HEK293 (cell line): ENCODE data around the gene SECTM1.
A peak's percentile ranks its signal among the peaks of the same experiment; 100 is the strongest.

ENCODE experiments used
- CTCF ChIA-PET: fragments of 350-600 bp; formaldehyde crosslinking; extraction: SDS; loops from one replicate; lab custom pipeline; 2021; ENCODE audit warnings: antibody characterized with exemption; lab: Yijun Ruan, JAX
- POLR2A ChIA-PET: fragments of 300-600 bp; formaldehyde crosslinking; extraction: SDS; loops from one replicate; lab custom pipeline; 2020; ENCODE audit warnings: antibody characterized with exemption, inconsistent platforms; lab: Yijun Ruan, JAX
- H3K27ac ChIP-seq: fragments of 200-500 bp; sonication (Bioruptor generic); 2 replicates; pipeline ENCODE4 v1.5.1; 2014; ENCODE audit warnings: low read depth, low read length, control low read depth, inconsistent platforms; ENCODE audit errors: extremely low read depth
- H3K36me3 ChIP-seq, 2 experiments: fragments of 200-500 bp in 1 of 2; sonication (Bioruptor generic) in 1 of 2; 1 replicate in 1 of 2; 2 replicates in 1 of 2; pipeline ENCODE4 v1.5.1; 2014 to 2017; ENCODE audit warnings: inconsistent platforms in 2 of 2, low read length in 2 of 2; ENCODE audit not compliant: control insufficient read depth in 2 of 2, insufficient read depth in 1 of 2
- H3K4me1 ChIP-seq: fragments of 200-500 bp; sonication (Bioruptor generic); 2 replicates; pipeline ENCODE4 v1.5.1; 2014; ENCODE audit warnings: mild to moderate bottlenecking, low read length, inconsistent platforms; ENCODE audit not compliant: control insufficient read depth, insufficient read depth
- H3K4me3 ChIP-seq: 2 replicates; pipeline ENCODE4 v1.5.1; 2011; ENCODE audit warnings: low read depth, mild to moderate bottlenecking, control low read depth, low read length, moderate library complexity
- H3K9me3 ChIP-seq: fragments of 200-500 bp; sonication (Bioruptor generic); 2 replicates; pipeline ENCODE4 v1.5.1; 2014; ENCODE audit warnings: low read depth, low read length, inconsistent platforms; ENCODE audit not compliant: control insufficient read depth, insufficient read depth
- GLIS1 ChIP-seq: fragments of 450-650 bp; formaldehyde crosslinking; IDR thresholded peaks from 2 replicates; pipeline ENCODE4 v1.5.1; 2016; ENCODE audit warnings: missing biosample characterization, missing genetic modification characterization
- GLIS2 ChIP-seq: fragments of 450-650 bp; formaldehyde crosslinking; IDR thresholded peaks from 2 replicates; pipeline ENCODE4 v1.5.1; 2016; ENCODE audit warnings: missing biosample characterization, missing genetic modification characterization
- HOXC10 ChIP-seq: sonication (generic); formaldehyde crosslinking; IDR thresholded peaks from 2 replicates; pipeline ENCODE4 v1.8.1; 2023; ENCODE audit warnings: mild to moderate bottlenecking, missing genetic modification reagents
- KLF10 ChIP-seq: fragments of 450-650 bp; IDR thresholded peaks from 2 replicates; pipeline ENCODE4 v1.5.1; 2018; ENCODE audit warnings: missing biosample characterization, mild to moderate bottlenecking, missing genetic modification characterization
- MEIS1 ChIP-seq: sonication (generic); formaldehyde crosslinking; IDR thresholded peaks from 2 replicates; pipeline ENCODE4 v1.8.1; 2022; ENCODE audit warnings: missing genetic modification reagents, mild to moderate bottlenecking, borderline replicate concordance
- SP3 ChIP-seq: fragments of 450-650 bp; formaldehyde crosslinking; IDR thresholded peaks from 2 replicates; pipeline ENCODE4 v1.5.1; 2016; ENCODE audit warnings: missing biosample characterization, missing genetic modification characterization
- TRIM28 ChIP-seq: IDR thresholded peaks from 2 replicates; pipeline ENCODE4 v1.6.1; 2011; ENCODE audit warnings: low read length, control low read depth, borderline replicate concordance
- ZEB2 ChIP-seq: fragments of 450-650 bp; formaldehyde crosslinking; IDR thresholded peaks from 2 replicates; pipeline ENCODE4 v1.5.1; 2016; ENCODE audit warnings: missing biosample characterization, missing genetic modification characterization
- ZFP3 ChIP-seq: fragments of 450-650 bp; formaldehyde crosslinking; IDR thresholded peaks from 2 replicates; pipeline ENCODE4 v1.5.1; 2016; ENCODE audit warnings: low read depth, missing biosample characterization, missing genetic modification characterization
- ZNF544 ChIP-seq: fragments of 450-650 bp; formaldehyde crosslinking; IDR thresholded peaks from 2 replicates; pipeline ENCODE4 v1.5.0; 2017; ENCODE audit warnings: missing biosample characterization, missing genetic modification characterization
- ZNF596 ChIP-seq: fragments of 450-650 bp; IDR thresholded peaks from 2 replicates; pipeline ENCODE4 v1.5.0; 2018; ENCODE audit warnings: missing biosample characterization, mild to moderate bottlenecking, missing genetic modification characterization, moderate library complexity
- ZNF621 ChIP-seq: fragments of 450-650 bp; formaldehyde crosslinking; IDR thresholded peaks from 2 replicates; pipeline ENCODE4 v1.5.1; 2017; ENCODE audit warnings: missing biosample characterization, missing genetic modification characterization
- ZNF623 ChIP-seq: fragments of 450-650 bp; formaldehyde crosslinking; IDR thresholded peaks from 2 replicates; pipeline ENCODE4 v1.5.1; 2016; ENCODE audit warnings: missing biosample characterization, missing genetic modification characterization
- ZNF670 ChIP-seq: fragments of 450-650 bp; formaldehyde crosslinking; IDR thresholded peaks from 2 replicates; pipeline ENCODE4 v1.5.1; 2016; ENCODE audit warnings: missing biosample characterization, missing genetic modification characterization, low read depth
- ZNF776 ChIP-seq: fragments of 450-650 bp; formaldehyde crosslinking; IDR thresholded peaks from 2 replicates; pipeline ENCODE4 v1.5.0; 2017; ENCODE audit warnings: missing biosample characterization, missing genetic modification characterization, borderline replicate concordance
- TF ChIP-seq, protein P1 (sequence below): fragments of 450-650 bp; formaldehyde crosslinking; IDR thresholded peaks from 2 replicates; pipeline ENCODE4 v1.5.1; 2016; ENCODE audit warnings: missing biosample characterization, missing genetic modification characterization
- TF ChIP-seq, protein P2 (sequence below): fragments of 450-650 bp; formaldehyde crosslinking; IDR thresholded peaks from 2 replicates; pipeline ENCODE4 v1.5.1; 2016; ENCODE audit warnings: missing biosample characterization, missing genetic modification characterization
- TF ChIP-seq, protein P3 (sequence below): fragments of 450-650 bp; formaldehyde crosslinking; IDR thresholded peaks from 2 replicates; pipeline ENCODE4 v1.5.1; 2016; ENCODE audit warnings: missing biosample characterization, missing genetic modification characterization
- TF ChIP-seq, protein P4 (sequence below): fragments of 450-650 bp; formaldehyde crosslinking; IDR thresholded peaks from 2 replicates; pipeline ENCODE4 v1.5.1; 2016; ENCODE audit warnings: missing biosample characterization, missing genetic modification characterization, borderline replicate concordance
- TF ChIP-seq, protein P5 (sequence below): fragments of 450-650 bp; formaldehyde crosslinking; IDR thresholded peaks from 2 replicates; pipeline ENCODE4 v1.5.1; 2016; ENCODE audit warnings: missing biosample characterization, missing genetic modification characterization

Gene SECTM1

DNA sequence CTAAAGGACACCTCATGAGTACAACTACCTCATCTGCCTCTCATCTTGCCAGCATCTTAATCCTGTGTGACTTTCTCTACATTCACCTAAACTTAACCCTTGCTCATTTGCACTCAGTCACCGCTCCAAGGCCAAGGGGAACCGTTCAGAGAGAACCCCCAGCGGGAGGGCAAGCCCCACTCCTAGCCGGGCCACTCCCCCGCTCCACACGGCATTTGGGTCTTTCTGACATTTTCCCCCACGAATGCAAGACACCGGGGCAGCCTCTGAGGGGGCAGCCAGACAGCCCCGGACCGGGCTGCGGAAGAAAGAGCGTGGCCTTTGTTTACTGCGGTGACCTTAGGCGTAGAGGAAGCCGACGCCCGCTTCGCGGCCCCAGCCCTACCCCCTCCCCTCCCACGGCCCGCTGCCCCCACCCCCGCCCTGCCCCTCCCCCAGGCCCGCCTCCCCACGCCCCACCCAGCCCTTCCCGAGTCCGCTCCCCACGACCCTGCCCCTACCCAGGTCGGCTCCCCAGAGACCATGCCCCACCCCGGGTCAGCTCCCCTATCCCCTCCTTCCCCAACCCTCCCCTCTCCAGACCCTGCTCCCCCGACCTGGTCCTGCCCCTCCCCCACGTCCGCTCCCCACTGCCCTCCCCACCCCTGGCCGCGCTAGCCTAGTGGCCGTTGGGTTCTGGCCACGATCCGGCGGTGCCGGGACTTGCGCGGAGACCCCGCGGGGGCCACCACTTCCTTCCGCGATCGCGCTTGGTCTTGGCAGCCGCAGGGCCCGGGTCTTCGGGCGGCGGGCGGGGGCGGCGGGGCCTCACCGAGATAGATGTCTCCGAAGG is 60.9 kb downstream of the SECTM1 start:
- peaks cover 27% of the 10 kb centered on the region for H3K4me1 ChIP-seq
- H3K36me3 ChIP-seq, result peaks cover 20 to 48% of the 10 kb centered on the region in 2 experiments; a peak in 2 of 3 replicates
- ChIA-PET CTCF (no interaction called here), POLR2A (interaction anchor here (0.7 to 3.4 kb wide), 13 partner anchors 8 to 574 kb away, joined by 3 to 28 read pairs (median 4); no protein-coding TSS in a partner anchor)
- TF ChIP-seq KLF10 (tag by site-specific recombination) (peak; percentile 35), ZEB2 (0 out of 2 replicates have a peak, but pooled peaks have one; percentile 21), SP3 (tag by site-specific recombination) (peak; percentile 36), HOXC10 (no peak), GLIS2 (tag by site-specific recombination) (peak; percentile 40), TRIM28 (no peak), GLIS1 (tag by site-specific recombination) (no peak; the same call in 1 of the 2 replicates), MEIS1 (CRISPR knock-in tag) (no peak), ZNF776 (tag by site-specific recombination) (no peak), ZNF544 (no peak)
- TF ChIP-seq, protein P1, sequence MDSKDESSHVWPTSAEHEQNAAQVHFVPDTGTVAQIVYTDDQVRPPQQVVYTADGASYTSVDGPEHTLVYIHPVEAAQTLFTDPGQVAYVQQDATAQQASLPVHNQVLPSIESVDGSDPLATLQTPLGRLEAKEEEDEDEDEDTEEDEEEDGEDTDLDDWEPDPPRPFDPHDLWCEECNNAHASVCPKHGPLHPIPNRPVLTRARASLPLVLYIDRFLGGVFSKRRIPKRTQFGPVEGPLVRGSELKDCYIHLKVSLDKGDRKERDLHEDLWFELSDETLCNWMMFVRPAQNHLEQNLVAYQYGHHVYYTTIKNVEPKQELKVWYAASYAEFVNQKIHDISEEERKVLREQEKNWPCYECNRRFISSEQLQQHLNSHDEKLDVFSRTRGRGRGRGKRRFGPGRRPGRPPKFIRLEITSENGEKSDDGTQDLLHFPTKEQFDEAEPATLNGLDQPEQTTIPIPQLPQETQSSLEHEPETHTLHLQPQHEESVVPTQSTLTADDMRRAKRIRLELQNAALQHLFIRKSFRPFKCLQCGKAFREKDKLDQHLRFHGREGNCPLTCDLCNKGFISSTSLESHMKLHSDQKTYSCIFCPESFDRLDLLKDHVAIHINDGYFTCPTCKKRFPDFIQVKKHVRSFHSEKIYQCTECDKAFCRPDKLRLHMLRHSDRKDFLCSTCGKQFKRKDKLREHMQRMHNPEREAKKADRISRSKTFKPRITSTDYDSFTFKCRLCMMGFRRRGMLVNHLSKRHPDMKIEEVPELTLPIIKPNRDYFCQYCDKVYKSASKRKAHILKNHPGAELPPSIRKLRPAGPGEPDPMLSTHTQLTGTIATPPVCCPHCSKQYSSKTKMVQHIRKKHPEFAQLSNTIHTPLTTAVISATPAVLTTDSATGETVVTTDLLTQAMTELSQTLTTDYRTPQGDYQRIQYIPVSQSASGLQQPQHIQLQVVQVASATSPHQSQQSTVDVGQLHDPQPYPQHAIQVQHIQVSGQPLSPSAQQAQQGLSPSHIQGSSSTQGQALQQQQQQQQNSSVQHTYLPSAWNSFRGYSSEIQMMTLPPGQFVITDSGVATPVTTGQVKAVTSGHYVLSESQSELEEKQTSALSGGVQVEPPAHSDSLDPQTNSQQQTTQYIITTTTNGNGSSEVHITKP (tag by site-specific recombination), result 0 out of 2 replicates have a peak, but pooled peaks have one; percentile 26
- TF ChIP-seq, protein P2, sequence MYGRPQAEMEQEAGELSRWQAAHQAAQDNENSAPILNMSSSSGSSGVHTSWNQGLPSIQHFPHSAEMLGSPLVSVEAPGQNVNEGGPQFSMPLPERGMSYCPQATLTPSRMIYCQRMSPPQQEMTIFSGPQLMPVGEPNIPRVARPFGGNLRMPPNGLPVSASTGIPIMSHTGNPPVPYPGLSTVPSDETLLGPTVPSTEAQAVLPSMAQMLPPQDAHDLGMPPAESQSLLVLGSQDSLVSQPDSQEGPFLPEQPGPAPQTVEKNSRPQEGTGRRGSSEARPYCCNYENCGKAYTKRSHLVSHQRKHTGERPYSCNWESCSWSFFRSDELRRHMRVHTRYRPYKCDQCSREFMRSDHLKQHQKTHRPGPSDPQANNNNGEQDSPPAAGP (tag by site-specific recombination), result peak; percentile 26; the same call in 1 of the 2 replicates
- TF ChIP-seq, protein P3, sequence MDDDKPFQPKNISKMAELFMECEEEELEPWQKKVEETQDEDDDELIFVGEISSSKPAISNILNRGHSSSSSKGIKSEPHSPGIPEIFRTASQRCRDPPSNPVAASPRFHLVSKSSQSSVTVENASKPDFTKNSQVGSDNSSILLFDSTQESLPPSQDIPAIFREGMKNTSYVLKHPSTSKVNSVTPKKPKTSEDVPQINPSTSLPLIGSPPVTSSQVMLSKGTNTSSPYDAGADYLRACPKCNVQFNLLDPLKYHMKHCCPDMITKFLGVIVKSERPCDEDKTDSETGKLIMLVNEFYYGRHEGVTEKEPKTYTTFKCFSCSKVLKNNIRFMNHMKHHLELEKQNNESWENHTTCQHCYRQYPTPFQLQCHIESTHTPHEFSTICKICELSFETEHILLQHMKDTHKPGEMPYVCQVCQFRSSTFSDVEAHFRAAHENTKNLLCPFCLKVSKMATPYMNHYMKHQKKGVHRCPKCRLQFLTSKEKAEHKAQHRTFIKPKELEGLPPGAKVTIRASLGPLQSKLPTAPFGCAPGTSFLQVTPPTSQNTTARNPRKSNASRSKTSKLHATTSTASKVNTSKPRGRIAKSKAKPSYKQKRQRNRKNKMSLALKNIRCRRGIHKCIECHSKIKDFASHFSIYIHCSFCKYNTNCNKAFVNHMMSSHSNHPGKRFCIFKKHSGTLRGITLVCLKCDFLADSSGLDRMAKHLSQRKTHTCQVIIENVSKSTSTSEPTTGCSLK, result no peak
- TF ChIP-seq, all 188 proteins: peak for 6
- H3K27ac ChIP-seq, result peak overlapping the region; percentile 100
- H3K4me3 ChIP-seq, result peak overlapping the region; percentile 87
- H3K9me3 ChIP-seq, result no peaks in the 10 kb centered on the region

DNA sequence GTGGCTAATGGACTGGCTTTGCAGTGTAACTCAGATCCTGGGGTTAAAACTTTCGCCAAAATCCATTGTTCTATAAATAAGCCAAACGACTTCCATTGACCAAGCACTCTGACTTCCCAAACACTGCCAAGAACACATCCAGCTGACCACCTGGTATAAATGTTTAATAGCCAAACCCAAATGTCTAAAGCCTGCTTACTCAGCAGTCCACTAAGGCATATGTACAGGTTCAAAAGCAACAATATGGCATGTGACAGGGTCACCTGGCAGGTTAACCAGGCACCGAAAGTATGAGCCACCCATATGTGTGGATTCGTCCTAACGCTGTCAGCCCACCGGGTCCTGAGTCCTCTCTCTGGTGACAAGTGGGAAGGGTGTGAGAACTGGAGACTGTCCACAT is 62.2 kb downstream of the SECTM1 start:
- Histone ChIP-seq H3K9me3 (no peaks in the 10 kb centered on the region), H3K27ac (no peak overlapping the region), H3K4me3 (no peak overlapping the region), H3K4me1 (peaks cover 29% of the 10 kb centered on the region), H3K36me3 (peaks cover 25 to 59% of the 10 kb centered on the region in 2 experiments; a peak in 2 of 3 replicates)
- POLR2A ChIA-PET, result interaction anchor here (3.4 kb wide), 1 partner anchor 21 kb away, joined by 28 read pairs; no protein-coding TSS in a partner anchor
- CTCF ChIA-PET, result interaction anchor here (0.7 kb wide), 1 partner anchor 242 kb away, joined by 3 read pairs; no protein-coding TSS in a partner anchor
- TF ChIP-seq ZNF596 (tag by site-specific recombination), result no peak
- no peak for TF ChIP-seq ZNF623
- TF ChIP-seq ZNF621 (tag by site-specific recombination), result no peak
- TF ChIP-seq ZFP3 (tag by site-specific recombination), result no peak
- TF ChIP-seq, protein P4, sequence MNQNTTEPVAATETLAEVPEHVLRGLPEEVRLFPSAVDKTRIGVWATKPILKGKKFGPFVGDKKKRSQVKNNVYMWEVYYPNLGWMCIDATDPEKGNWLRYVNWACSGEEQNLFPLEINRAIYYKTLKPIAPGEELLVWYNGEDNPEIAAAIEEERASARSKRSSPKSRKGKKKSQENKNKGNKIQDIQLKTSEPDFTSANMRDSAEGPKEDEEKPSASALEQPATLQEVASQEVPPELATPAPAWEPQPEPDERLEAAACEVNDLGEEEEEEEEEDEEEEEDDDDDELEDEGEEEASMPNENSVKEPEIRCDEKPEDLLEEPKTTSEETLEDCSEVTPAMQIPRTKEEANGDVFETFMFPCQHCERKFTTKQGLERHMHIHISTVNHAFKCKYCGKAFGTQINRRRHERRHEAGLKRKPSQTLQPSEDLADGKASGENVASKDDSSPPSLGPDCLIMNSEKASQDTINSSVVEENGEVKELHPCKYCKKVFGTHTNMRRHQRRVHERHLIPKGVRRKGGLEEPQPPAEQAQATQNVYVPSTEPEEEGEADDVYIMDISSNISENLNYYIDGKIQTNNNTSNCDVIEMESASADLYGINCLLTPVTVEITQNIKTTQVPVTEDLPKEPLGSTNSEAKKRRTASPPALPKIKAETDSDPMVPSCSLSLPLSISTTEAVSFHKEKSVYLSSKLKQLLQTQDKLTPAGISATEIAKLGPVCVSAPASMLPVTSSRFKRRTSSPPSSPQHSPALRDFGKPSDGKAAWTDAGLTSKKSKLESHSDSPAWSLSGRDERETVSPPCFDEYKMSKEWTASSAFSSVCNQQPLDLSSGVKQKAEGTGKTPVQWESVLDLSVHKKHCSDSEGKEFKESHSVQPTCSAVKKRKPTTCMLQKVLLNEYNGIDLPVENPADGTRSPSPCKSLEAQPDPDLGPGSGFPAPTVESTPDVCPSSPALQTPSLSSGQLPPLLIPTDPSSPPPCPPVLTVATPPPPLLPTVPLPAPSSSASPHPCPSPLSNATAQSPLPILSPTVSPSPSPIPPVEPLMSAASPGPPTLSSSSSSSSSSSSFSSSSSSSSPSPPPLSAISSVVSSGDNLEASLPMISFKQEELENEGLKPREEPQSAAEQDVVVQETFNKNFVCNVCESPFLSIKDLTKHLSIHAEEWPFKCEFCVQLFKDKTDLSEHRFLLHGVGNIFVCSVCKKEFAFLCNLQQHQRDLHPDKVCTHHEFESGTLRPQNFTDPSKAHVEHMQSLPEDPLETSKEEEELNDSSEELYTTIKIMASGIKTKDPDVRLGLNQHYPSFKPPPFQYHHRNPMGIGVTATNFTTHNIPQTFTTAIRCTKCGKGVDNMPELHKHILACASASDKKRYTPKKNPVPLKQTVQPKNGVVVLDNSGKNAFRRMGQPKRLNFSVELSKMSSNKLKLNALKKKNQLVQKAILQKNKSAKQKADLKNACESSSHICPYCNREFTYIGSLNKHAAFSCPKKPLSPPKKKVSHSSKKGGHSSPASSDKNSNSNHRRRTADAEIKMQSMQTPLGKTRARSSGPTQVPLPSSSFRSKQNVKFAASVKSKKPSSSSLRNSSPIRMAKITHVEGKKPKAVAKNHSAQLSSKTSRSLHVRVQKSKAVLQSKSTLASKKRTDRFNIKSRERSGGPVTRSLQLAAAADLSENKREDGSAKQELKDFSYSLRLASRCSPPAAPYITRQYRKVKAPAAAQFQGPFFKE (tag by site-specific recombination), result no peak
- TF ChIP-seq ZNF670 (tag by site-specific recombination), result no peak
- TF ChIP-seq, protein P5, sequence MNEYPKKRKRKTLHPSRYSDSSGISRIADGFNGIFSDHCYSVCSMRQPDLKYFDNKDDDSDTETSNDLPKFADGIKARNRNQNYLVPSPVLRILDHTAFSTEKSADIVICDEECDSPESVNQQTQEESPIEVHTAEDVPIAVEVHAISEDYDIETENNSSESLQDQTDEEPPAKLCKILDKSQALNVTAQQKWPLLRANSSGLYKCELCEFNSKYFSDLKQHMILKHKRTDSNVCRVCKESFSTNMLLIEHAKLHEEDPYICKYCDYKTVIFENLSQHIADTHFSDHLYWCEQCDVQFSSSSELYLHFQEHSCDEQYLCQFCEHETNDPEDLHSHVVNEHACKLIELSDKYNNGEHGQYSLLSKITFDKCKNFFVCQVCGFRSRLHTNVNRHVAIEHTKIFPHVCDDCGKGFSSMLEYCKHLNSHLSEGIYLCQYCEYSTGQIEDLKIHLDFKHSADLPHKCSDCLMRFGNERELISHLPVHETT, result no peak
